Measurements from ENCODE around the gene TBX18.

TBX18 gene

DNA sequence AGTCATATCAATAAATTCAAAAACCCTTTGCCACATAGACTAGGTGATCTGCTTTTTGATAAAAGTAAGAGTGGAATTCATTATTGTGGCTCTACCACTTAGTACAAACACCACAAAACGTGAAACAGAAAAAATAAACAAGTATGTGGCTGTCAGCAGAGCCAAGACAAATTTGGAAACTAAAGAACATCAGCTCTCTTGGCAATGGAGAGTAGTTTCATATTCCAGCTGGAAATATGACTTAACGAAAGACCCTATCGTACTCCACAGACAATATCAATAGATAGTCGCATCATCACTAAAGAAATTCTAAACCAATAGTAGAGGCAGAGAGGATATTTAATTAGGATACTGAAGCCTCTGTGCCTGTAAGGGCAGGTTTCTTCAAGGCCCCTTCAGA is 20.8 kb downstream of the TBX18 start:
- DNase-seq: no peak

DNA sequence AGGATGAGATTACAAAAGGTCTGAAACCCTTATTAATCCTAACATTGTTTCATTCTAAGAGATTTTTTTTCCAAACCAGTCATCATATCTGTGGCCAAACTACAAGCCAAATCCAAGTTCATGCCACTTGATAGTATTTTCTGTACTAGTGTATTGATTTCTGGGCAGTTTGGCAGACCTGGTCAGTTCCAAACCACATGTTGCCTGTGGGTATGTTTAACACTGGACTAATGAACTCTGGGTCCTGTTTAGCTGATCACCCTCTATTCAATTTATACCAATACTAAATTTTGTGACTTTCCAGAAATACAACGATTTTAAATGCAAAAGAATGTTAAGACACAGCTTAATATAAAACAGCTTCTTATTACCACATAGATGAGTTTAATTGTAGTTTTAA is 24.0 kb downstream of the TBX18 start:
- DNase-seq: no peak

DNA sequence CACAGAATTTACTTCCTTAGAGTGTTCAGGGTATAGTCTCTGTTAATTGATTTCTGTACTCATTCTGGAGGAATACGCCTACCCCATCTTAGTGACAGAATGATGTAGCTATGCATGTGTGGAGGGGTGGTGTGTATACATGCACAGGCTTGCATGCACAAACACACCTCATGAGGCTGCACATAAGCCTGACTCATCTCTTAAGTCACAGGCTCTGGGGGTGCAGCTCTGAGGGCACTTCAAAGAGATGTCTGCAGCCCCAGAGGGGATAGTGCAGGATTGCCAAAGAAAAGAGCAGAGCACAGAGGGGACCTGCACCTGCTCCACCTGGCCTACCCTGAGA is 24.6 kb downstream of the TBX18 start:
- DNase-seq: no peak

DNA sequence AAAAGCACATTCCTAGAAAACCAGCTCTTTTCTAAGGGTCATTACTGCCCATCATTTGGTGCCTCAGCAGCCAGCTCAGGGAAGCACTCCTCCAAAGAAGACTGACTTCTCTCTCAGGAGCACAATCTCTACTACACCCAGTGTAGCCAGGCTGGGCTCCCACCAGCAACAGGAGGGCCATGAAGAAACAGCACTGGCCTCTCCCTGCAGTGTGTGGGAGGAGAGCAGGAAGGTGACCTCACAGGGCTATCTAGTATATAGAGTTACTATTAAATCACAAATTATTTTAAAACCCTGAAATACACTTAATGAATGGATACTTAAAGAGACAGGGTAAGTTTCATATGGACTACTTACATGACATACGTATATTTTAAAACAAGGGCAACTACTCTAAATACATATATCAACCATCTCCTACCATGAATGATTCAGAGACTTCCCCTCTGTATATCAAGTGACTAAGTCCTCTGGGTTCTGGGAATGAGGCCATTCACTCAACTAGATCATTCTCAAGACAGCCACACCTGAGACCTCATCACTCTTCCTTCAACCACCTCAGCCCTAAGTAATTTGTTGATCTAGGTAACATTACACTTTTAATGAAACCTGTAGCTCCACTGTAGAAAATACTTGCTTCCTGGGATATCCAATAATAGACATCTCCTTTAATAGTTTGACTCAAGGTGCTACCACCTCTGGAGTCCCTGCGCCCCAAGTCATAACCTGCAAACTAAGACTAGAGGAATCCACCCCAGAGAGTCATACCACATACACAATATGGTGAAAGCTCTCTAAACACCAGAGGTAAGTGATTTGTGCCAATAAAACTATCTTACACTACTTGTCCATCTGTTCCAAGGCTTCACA is 25.2 kb downstream of the TBX18 start:
- DNase-seq: no peak

DNA sequence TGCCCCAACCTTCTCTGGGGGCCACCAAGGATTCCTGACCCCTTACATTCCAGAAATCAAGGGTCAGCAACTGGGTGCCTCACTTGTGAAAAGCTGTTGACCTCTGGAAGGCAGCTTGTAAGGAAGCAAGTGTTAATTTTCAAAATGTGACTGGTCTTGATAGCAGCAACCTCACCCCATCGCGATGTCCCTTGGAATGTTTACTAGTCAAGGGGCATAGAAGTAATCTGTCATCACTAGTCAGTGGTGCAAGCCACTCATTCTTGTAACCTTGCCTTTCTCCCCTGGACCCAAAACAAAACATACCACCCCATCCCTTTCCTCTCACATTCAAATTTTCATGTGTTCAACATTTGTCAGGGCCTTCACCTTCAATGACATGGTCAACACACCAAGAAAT is 30.5 kb downstream of the TBX18 start:
- DNase-seq: no peak

DNA sequence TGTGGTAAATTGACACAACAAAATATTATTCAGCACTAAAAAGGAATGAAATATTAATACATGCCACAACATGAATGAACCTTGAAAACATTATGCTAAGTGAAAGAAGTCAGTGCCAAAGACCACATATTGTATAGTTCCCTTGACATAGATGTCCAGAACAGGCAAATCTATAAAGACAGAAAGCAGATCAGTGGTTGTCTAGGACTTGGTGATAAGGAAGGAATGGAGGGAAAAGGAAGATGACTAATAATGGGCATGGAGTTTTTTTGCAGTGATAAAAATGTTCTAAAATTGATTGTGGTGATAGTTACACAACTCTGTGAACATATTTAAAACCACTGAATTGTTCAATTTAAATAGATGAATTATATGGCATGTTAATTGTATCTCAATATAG is 32.5 kb downstream of the TBX18 start:
- DNase-seq: no peak

DNA sequence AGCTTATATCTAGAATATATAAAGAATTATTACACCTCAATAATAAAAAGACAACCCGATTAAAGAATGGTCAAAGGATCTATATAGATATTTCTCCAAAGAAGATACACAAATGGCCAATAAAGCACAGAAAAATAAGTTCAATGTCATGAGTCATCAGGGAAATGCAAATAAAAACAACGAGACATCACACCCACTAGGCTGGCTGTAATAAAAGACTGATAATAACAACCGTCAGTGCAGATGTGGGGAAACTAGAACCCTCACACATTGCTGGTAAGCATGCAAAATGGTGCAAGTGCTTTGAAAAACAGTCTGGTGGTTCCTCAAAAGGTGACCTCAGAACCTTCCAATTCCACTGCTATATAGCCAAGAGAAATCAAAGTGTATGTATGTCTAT is 33.0 kb downstream of the TBX18 start:
- DNase-seq: no peak

DNA sequence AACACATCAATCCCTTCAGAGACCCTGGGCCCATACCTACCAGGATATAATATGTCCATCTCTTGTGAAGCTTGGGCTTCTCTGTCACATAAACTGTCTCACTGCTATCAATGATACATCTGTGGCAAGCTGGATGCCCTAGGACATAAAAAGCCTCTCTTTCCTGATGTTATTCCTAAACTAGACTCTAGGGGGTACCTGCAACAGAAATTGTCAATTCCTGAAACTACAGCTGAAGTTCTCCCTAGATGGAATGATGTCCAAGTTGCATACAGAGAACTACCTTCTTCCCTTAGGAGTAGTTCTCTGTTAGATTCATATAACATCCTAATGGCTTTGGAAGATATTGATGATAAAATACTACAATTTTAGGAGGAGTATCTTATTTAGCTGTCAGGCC is 35.8 kb downstream of the TBX18 start:
- no peak for DNase-seq

DNA sequence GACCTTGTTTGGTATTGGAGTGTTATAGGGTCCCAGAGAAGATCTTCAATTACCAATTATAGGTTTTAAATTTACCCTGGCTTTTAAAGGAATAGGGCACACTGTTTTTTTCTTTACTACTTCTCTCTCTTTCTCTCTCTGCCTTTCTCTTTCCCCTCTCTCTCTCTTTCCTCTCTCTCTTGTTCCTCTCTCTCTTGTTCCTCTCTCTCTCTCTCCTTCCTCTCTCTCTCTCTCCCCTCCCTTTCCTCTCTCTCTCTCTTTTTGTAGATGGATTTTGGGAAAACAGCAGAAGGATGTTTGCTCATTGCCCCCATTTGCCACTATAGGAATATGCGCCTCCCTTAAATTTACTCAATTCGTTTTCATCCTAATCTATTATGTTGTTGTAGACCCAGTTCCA is 45.2 kb downstream of the TBX18 start:
- no peak for DNase-seq

DNA sequence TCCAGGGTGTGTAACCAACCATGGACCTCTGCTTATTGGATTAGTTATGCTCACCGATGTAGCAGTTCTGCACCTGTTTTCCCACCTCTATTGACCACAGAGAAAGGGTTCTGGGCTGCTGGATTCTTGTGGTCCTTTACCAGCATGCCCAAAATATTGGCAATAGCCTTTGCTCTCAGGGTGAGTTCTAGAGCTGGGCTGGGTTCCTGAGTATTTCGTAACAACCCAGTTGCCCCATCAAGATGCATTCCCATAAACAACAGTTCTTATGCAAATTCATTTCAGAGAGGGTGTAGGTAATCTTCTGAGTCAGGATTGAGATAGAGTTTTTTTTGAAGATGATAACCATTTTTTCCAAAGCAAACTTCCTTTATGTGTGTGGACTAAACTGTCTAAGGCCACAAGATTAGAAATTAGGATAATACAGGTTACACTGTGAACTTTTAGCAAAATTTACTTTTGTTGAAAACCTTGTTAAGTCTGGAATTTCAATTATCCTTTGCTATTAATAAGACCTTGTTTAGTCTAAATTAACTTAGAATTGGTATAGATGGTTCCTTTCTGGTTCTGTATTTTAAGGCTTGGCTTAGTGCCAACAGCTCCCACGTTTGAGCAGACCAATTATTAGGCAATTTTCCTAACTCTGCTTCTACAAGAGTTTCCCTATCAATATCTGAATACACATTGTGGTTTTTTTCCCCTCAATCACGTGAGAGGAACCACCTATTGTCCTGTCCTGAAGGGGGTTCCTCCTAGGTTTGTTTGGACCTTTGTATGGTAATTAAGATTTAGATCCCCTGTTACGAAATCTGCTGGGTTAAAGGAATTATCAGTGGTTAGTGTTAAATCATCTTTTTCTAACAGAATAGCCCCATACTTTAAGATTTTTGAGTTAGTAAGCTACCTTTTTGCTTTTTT is 46.1 kb downstream of the TBX18 start:
- no peak for DNase-seq

DNA sequence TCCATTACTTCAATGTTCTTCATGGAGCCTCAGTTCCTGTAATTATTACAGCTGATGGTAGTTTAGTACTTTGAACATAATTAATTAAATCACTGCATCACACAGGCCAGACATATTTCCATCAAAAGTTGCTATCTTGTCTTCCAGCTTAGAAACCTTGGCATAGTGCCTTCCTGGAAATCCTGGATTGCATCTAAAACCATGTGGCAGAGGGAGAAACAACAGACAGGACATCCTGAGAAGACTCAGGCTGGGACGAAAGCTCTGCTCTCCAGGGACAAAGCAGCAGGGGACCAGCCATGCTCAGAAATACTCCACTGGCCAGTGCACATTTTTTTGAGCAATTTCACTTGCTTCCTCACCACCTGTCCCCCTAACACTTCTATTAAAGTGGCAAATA is 55.3 kb downstream of the TBX18 start:
- DNase-seq: no peak

DNA sequence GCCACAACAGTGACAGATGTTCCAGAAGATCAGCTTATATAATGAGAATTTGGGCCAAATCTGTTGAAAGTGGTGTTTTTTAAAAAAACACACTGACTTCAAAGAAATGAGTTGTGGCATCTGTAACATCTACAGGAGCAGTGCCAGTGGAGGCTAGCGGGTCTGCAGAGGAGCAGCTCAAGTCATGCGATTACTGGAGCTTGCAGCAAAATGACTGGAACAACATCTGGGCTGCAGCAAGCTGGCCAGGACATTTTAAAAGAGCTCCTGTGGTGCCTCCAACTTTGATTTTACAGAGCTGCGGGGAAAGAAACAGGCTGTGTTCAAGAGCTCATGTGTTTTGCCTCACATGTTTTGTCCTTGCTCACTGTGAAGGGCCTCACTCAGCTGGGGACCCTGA is 57.2 kb downstream of the TBX18 start:
- no peak for DNase-seq

DNA sequence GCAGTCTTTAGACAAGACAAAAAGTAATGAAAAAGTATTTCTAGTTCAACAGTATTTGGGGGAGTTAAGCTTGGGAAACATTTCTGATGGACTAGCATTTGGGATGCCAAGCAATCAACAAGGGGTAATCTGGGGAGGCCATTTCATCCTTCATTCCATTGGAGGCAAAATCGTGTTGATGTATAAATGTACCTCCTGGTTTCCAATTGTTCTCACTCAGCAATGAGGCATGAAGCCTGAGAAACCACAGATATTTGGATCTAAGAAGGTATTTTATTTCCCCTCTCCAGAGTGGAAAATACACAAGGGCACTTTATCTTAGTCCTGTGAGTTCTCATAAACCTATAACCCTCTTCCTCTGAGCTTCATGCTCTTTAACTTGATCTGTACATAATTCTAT is 68.2 kb downstream of the TBX18 start:
- DNase-seq: no peak

DNA sequence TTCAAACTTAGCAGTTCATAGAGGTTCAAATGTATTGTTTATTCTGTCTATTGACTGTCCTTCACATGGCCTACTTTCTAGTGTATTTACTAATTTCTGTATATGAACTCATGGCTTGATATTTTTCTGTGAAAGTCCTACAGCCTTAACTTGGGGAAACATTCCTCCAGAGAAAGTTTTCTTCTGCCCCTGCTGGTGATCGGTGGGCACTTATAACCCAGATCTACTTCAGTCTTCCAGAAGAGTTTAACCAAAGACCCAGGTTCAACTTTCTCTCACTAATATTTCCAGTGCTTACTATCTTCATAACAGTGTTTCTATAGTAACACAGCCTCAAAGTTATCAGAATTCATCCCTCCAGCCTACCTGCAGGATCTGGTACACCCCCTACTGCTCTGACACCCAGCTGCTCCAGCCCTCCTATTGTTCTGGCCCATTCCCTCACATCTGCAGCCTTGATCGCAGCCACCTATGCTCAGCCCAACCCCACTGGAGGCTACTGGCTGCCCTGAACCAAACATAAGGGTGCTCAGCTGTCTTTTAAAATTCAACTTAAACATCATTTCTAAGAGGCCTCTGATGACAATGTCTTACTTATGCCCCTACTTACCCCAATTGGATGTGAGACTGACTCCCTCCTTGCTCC is 72.3 kb downstream of the TBX18 start:
- no peak for DNase-seq

DNA sequence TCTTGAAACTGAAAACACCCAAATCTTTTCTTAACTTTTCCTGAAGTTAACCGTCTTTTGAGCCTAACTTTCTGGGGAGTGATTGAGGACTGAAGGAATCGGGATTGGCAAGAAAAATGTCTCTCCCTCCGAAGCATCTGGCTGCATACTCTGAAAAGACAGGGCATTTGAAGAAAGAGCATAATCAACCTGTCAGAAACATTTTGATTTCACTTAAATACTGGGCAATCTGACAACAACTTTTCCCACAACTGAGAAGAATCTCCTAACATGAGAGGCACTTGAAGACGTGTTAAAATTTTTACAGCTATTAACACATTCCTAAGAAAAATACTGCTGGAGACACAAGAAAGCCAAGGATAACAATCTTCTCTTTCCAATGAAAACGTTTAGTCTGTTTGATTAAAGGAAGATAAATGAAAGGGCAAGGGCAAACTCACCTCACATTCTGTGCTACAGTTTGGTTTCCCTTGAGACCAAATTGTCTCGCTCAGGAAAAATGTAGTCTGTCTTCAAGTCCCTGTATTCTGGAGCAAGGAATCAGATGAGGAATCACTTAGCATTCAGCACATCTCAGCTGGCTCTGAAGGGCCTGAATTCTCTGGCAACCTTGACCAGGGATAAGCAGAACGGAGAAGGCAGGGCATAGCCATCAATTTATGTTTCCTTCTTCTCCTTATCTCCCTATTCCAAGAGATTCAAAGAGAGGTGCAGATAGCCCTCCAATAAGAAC is 76.1 kb downstream of the TBX18 start:
- DNase-seq: no peak

DNA sequence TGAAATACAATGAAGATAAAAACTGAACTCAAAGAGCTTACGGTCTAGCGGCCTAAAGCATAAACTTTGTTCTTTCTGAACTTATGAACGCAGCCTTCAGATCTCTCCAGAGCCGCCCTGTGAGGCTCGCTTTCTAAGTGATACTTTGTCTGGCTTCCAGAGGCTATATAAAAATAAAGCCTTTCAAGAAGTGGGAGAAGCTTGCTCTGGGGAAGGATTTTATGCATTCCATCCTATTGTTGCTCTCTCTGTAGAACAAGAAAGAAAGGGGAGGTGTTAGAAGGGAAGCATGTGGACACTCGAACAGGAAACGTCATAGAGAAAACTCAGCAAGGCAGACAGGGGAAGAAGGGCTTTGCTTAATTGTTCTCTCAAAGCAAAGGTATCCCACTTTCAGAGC is 77.0 kb downstream of the TBX18 start:
- DNase-seq: no peak

DNA sequence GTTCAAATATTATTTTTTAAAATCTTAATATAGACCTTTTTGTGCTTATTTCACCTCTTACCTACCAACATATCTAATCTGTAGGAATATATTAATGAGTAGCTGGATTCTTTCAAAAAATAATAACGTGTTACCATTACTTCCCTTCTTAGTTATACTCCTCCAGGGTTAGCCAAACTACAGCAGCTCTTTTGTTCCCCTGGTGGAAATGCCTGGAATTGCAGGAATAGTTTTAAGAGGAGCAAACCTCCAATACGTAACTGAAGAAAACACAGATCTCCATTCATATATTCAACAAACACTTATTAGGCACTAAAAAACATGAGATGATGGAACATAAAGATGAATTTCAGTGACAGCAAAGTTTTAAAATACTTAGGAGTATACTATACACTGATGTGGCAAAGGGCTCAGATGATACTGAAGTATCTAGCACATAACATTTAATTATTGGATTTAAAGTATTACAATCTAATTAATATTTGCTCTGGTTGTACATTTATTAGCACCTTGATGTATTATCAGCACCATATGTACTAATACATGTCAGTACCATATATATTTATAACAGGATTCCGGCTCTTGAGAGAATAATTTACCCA is 78.3 kb downstream of the TBX18 start:
- DNase-seq: no peak

DNA sequence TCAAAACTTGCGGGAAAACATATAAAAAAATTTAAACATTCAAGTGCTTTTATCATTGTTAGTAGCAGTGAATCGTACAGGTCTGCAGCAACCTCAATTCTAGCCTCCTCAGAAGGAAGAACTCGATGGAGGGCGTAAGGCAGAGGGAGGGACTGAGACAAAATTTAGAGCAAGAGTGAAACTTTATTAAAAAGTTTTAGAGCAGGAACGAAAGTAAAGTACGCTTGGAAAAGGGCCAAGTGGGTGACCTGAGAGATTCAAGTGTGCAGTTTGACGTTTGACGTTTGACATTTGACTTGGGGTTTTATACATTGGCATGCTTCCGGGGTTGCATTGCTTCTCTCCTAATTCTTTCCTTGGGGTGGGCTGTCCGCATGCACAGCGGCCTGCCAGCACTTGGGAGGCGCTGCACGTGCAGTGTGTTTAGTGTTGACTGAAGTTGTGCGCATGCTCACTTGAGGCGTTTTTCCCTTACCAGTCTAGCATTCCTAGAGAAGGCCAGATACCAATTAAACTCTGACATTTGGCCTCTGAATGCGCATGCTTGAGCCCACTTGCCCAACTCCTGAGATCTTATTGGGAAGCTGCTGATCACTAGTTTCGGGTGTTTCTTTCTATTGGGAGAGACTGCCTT is 82.6 kb downstream of the TBX18 start:
- no peak for DNase-seq

DNA sequence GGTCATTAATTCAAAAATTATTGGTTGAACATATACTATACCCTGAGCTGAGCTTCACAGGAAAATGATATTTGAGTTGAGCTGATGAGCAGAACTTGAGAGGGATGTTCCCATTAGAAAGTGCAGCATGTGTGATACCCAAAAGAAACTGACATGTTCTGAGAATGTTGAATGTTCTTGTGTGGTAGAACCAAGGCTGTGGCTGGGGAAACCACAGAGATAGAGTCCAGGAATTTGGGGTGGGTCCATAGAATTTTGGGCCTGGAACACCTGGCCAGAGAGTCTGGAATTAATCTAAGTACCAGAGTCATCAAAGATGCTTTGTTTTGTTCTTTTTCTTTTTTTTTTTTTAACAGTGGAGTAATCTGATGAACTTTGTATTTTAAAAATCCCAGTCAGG is 88.7 kb downstream of the TBX18 start:
- DNase-seq: no peak

DNA sequence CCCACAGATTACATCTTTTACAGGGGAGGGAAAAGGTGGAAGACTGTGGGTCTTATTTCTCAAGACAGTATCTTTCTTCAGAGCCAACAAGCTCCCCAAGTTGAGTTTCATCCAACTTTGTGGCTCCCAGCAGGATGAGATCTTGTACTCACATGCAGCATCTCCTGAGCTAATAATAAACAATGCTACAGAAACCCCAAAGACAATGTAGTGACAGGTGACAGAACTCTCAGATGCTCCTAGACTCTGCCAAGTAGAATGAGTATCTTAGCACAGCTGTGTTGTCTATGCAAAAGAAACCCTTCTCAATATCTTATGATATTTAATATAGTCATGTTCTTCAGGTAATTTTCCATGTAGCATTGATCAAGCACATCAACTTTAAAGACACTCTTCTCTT is 90.0 kb downstream of the TBX18 start:
- no peak for DNase-seq

DNA sequence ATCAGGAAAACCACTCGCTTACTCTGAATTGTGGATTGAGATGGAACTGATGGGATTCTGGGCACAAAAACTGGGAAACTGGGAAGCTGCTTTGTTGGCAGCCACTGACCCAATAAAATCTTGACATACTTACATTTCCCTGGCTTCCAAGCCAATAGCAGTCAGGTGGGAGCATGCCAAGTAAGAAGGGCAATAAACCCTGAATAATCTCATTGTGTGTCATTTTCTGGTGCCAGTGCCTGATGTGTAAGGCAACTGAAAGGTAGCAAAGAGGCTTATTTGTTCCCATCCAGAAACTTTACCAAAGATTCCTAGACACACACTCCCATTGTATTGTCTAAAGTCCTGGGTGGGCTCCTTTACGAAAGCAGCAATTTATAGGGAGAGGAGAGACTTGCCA is 93.2 kb downstream of the TBX18 start:
- no peak for DNase-seq

DNA sequence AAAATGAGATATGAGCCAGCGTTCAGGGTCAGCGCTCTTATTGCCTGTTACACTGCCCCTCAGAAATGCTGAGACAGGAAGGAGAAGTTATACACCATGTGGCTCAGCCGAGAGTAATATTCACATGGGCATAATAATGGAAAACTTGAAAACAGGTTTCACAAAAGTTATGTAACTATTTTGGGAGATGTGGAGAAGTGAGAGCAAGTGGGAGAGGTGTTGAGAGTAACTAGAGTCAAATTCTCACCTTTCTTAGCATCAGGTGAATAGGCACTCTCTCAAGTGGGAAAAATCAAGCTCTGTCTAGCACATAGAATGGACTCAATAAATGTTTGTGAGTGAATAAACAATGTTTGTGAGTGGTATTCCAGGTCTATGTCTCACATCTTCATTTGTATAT is 94.5 kb downstream of the TBX18 start:
- DNase-seq: no peak
